ENCODE results near the gene PRICKLE3.

Gene PRICKLE3

GRCh38 chrX:49204709-49205108, 18.5 kb upstream of the PRICKLE3 start:
- DNase-seq = no peak

DNA sequence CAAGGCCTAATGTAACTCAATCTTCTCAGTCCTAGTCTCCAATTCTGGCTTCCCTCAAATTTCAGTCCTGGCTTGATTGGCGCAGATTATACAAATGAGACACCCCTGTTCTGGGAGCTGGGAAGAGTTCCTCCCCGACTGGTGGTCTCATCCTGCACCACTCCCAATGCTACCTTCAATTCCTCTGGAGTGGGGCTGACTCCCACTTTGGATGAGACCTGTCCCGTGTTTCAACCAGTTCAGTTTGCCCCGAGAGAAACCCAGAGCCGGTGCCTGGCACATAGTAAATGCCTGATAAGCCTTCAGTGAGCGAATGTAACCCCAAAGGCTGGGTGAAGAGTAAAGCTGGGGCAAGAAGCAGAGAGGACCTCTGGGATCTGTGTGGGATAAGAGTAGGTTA, 17.8 kb upstream of the PRICKLE3 start:
- DNase-seq = no peak

DNA sequence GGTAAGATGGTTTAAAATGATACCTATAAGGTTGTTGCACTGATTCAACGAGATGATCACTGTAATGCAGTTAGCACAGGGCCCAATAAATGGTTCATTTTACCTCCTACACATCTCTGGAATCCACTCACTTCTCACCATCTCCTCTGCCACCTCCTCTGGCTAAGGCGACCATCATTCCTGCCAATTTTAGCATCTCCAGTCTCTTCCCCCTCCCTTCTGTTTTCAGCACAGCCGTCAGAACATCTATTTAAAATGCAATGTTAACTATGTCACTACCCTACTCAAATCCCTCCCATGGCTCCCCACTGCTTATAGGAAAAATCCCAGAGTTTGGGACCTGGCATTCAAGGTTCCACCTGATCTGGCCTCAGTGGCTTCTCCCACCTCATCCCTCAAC, 17.4 kb upstream of the PRICKLE3 start:
- DNase-seq = no peak

DNA sequence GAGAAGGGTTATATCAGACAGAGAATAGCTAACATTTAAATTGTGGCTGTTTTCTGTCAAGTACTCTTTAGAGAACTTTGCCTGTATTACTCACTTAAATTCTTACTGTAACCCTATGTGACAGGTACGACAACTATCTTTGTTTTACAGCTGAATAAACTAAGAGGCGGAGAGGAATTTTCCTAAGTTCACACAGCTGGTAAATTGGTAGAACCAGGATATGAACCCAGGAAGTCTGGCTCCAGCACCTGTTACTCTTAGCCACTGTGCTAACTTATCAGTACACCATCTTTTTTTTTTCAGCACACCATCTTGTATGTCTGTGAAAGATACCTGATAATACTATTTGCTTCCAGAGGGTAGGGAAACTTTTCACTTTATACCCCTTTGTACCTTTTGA, 15.8 kb upstream of the PRICKLE3 start:
- DNase-seq = no peak

GRCh38 chrX:49199906-49200771, 14.0 kb upstream of the PRICKLE3 start, which contains the start of gene SYP:
SYP (minus strand) TSS chrX:49200193; CDS start chrX:49200186, 7 bp downstream.
- peak; percentile 69 for DNase-seq

GRCh38 chrX:49199315-49199595, 13.1 kb upstream of the PRICKLE3 start:
- no peak for DNase-seq

- no peak for DNase-seq
Observed at GRCh38 chrX:49198540-49199314, 12.6 kb upstream of the PRICKLE3 start.

DNA sequence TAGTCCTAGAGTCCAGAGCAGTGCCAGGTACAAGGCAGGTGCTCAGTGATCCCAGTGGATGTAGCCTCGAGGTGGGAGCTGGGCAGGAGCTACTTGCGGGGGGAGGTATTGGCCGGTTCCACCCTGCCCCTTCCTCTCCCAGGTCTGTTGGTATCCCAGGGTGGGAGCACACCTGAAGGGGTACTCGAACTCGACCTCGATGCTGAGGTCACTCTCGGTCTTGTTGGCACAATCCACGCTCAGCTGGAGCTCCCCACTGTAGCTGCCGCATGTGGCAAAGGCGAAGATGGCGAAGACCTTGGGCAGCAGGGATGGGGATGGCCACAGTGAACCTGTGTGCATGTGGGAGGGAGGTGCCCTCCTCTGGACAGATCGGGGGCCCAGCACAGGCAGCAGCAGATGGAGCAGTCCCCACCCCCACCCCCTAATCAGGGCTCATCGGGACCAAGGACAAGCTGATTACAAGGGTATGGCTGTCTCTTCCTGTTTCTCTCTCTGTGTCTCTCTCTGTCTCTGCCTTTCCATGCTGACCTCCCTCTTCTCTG, 11.4 kb upstream of the PRICKLE3 start:
- DNase-seq = no peak

- no peak for DNase-seq
Observed at GRCh38 chrX:49193542-49193964, 7.4 kb upstream of the PRICKLE3 start.

GRCh38 chrX:49192722-49193328, 6.7 kb upstream of the PRICKLE3 start:
- DNase-seq = no peak

DNA sequence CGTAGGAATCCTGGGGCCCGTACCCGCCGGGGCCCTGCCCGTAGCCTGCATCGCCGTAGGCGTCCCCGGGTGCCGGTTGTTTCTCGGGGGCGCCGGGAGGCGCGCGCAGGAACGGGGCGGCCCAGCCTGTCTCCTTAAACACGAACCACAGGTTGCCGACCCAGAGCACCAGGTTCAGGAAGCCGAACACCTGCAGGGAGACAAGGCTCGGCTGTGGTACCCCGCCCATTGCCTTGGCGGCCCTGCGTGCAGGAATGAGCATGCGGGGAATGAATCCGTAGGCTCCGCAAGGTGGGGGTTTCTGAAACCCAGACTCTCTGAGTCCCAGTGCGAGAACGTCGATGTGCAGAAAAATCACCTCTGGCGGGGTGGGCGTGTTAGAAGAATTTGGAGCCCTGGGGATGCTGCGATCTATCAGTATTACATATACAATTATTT, 5.4 kb upstream of the PRICKLE3 start:
- no peak for DNase-seq

- DNase-seq = peak; percentile 92
Observed at GRCh38 chrX:49190821-49191573, 4.8 kb upstream of the PRICKLE3 start.

GRCh38 chrX:49189606-49190005, 3.4 kb upstream of the PRICKLE3 start:
- no peak for DNase-seq

GRCh38 chrX:49188468-49189076, 2.4 kb upstream of the PRICKLE3 start:
- no peak for DNase-seq

DNA sequence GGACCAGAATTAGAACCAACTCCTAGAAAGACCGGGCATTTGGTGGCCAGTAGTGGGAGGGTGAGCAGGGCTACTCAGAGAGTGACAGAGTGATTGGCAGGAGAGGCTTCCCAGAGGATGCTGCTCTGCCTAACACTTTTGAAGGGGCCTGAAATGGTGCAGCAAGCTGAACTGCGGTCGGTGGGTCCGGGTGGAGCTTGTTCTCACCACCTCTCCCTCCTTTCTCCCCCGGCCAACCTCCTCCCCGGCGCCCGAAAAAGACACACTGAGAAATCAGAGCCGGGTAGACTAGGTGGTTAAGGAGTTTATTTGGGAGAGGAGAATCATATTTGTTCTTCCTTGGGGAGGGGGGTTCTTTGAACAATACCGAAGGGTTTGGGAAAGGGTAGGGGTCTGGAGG, 1.4 kb upstream of the PRICKLE3 start:
- no peak for DNase-seq

DNA sequence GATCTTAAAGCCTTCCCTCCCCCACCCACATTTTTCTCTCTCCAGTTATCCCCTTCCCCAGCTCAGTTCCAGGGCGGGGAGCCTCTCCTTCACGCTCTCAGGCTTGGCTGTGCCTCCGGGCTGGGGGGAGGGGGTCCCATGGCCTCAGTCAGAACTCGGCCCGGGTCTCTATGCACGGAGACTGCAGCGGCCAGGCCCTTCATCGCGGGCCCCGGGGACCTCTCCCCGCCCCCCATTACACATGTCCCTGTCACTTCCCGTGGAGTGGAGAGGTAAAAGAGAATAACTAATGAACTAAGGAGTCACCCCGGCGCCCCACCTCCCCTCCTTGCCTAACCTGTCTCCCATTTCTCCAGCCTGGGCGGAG, 838 bp upstream of the PRICKLE3 start:
- DNase-seq = no peak

GRCh38 chrX:49184294-49185281, 1.6 kb downstream of the PRICKLE3 start:
- peak; percentile 86 for DNase-seq

GRCh38 chrX:49183701-49184281, 2.4 kb downstream of the PRICKLE3 start:
- DNase-seq = no peak

DNA sequence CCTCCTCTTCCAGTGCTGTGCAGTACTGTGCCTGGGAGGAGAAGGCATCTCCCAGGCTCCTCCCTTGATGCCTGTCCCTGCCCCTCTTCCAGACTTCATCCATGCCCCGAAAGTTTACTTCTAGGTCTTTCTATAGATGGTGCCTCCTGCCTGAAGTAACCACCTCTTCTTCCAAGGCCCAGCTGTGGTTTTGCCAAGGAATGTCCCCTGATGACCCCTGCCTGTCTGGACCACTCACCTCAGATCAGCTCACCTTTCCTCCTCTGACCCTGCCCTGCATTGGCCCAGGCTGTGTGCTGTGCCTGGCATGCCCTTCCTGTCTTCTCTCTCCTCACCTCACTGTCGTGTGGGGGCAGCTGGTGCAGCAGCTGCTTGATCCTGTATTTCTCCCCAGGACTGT, 6.8 kb downstream of the PRICKLE3 start:
- DNase-seq = no peak

- DNase-seq = no peak
Observed at GRCh38 chrX:49178537-49178936, 7.6 kb downstream of the PRICKLE3 start.
